Measurements from ENCODE around the gene FOXK1.
"Not testable (repeated sequence)": the region's sequence is repeated elsewhere in the genome, so short reads cannot be mapped to it uniquely, and the experiment has no call there.

Gene FOXK1

GRCh38 chr7:4801839-4802231 lies 119.7 kb downstream of the FOXK1 start:
- Histone ChIP-seq H3K9ac (ENCODE audit: low read length) (no peak overlapping the region), H3K18ac (ENCODE audit: low read length) (no peak overlapping the region), H3K56ac (ENCODE audit: low read length) (no peak overlapping the region), H4K8ac (ENCODE audit: low read depth, low read length) (no peak overlapping the region), H3K4me1 (ENCODE audit: control insufficient read depth, low read depth, low read length) (no peaks in the 10 kb centered on the region), H2BK5ac (ENCODE audit: low read length) (no peak overlapping the region), H3K79me1 (ENCODE audit: low read length) (no peaks in the 10 kb centered on the region), H2BK15ac (replicated peaks; ENCODE audit: low read depth) (no peak overlapping the region), H3K27ac (ENCODE audit: low read depth, low read length) (no peak overlapping the region), H3K4me2 (ENCODE audit: low read length) (no peak overlapping the region), H2AK5ac (ENCODE audit: low read length) (no peak overlapping the region), H3K23ac (ENCODE audit: low read length) (no peak overlapping the region), H3K27me3 (ENCODE audit: insufficient read depth, low read length, poor library complexity) (no peaks in the 10 kb centered on the region), H4K5ac (ENCODE audit: low read length) (no peak overlapping the region), H3K4me3 (ENCODE audit: low read length) (no peak overlapping the region), H3K4ac (ENCODE audit: low read depth, low read length) (no peak overlapping the region), H3K79me2 (ENCODE audit: control insufficient read depth, insufficient read depth, low read length) (no peaks in the 10 kb centered on the region), H2BK120ac (ENCODE audit: low read depth, low read length) (no peak overlapping the region), H3K36me3 (ENCODE audit: control insufficient read depth, insufficient read depth, low read length) (no peaks in the 10 kb centered on the region)
- WGBS (ENCODE audit: extremely low coverage, insufficient coverage, low lambda C conversion rate), result no CpG with 5 or more reads among the region's 18 CpGs
- DNase-seq, result no peak

GRCh38 chr7:4802577-4802976 lies 120.5 kb downstream of the FOXK1 start:
- not testable (repeated sequence) for H3K4me3 ChIP-seq (ENCODE audit: low read length); H3K79me1 ChIP-seq (ENCODE audit: low read length); DNase-seq; H3K27me3 ChIP-seq (ENCODE audit: insufficient read depth, low read length, poor library complexity); H3K56ac ChIP-seq (ENCODE audit: low read length); H3K4me1 ChIP-seq (ENCODE audit: control insufficient read depth, low read depth, low read length); H2BK15ac ChIP-seq (replicated peaks; ENCODE audit: low read depth); H2BK120ac ChIP-seq (ENCODE audit: low read depth, low read length); H3K9ac ChIP-seq (ENCODE audit: low read length); H3K23ac ChIP-seq (ENCODE audit: low read length); H3K79me2 ChIP-seq (ENCODE audit: control insufficient read depth, insufficient read depth, low read length); H3K18ac ChIP-seq (ENCODE audit: low read length); H3K27ac ChIP-seq (ENCODE audit: low read depth, low read length); H3K4ac ChIP-seq (ENCODE audit: low read depth, low read length); H3K36me3 ChIP-seq (ENCODE audit: control insufficient read depth, insufficient read depth, low read length); H2BK5ac ChIP-seq (ENCODE audit: low read length); H2AK5ac ChIP-seq (ENCODE audit: low read length); H4K8ac ChIP-seq (ENCODE audit: low read depth, low read length); H4K5ac ChIP-seq (ENCODE audit: low read length); H3K4me2 ChIP-seq (ENCODE audit: low read length)
- WGBS (ENCODE audit: extremely low coverage, insufficient coverage, low lambda C conversion rate), result no CpG with 5 or more reads among the region's 23 CpGs

- Histone ChIP-seq H3K4ac (ENCODE audit: low read depth, low read length) (no peak overlapping the region), H4K8ac (ENCODE audit: low read depth, low read length) (no peak overlapping the region), H3K18ac (ENCODE audit: low read length) (no peak overlapping the region), H3K23ac (ENCODE audit: low read length) (no peak overlapping the region), H2BK5ac (ENCODE audit: low read length) (no peak overlapping the region), H3K79me2 (ENCODE audit: control insufficient read depth, insufficient read depth, low read length) (no peaks in the 10 kb centered on the region), H3K9ac (ENCODE audit: low read length) (no peak overlapping the region), H2BK15ac (replicated peaks; ENCODE audit: low read depth) (no peak overlapping the region), H3K36me3 (ENCODE audit: control insufficient read depth, insufficient read depth, low read length) (no peaks in the 10 kb centered on the region), H3K27me3 (ENCODE audit: insufficient read depth, low read length, poor library complexity) (no peaks in the 10 kb centered on the region), H4K5ac (ENCODE audit: low read length) (no peak overlapping the region), H3K4me3 (ENCODE audit: low read length) (no peak overlapping the region), H3K4me2 (ENCODE audit: low read length) (no peak overlapping the region), H3K79me1 (ENCODE audit: low read length) (no peaks in the 10 kb centered on the region), H2BK120ac (ENCODE audit: low read depth, low read length) (no peak overlapping the region), H3K27ac (ENCODE audit: low read depth, low read length) (no peak overlapping the region), H3K56ac (ENCODE audit: low read length) (no peak overlapping the region), H3K4me1 (ENCODE audit: control insufficient read depth, low read depth, low read length) (no peaks in the 10 kb centered on the region), H2AK5ac (ENCODE audit: low read length) (no peak overlapping the region)
- DNase-seq, result peak; percentile 25
- no CpG with 5 or more reads among the region's 41 CpGs for WGBS (ENCODE audit: extremely low coverage, insufficient coverage, low lambda C conversion rate)
Measured at GRCh38 chr7:4803397-4804241, 121.5 kb downstream of the FOXK1 start.

- Histone ChIP-seq H3K4me1 (ENCODE audit: control insufficient read depth, low read depth, low read length) (no peaks in the 10 kb centered on the region), H3K27ac (ENCODE audit: low read depth, low read length) (no peak overlapping the region), H3K4me2 (ENCODE audit: low read length) (no peak overlapping the region), H3K79me1 (ENCODE audit: low read length) (no peaks in the 10 kb centered on the region), H3K4ac (ENCODE audit: low read depth, low read length) (no peak overlapping the region), H3K23ac (ENCODE audit: low read length) (no peak overlapping the region), H4K5ac (ENCODE audit: low read length) (no peak overlapping the region), H2BK120ac (ENCODE audit: low read depth, low read length) (no peak overlapping the region), H3K4me3 (ENCODE audit: low read length) (no peak overlapping the region), H3K18ac (ENCODE audit: low read length) (no peak overlapping the region), H2BK5ac (ENCODE audit: low read length) (no peak overlapping the region), H2AK5ac (ENCODE audit: low read length) (no peak overlapping the region), H3K9ac (ENCODE audit: low read length) (no peak overlapping the region), H4K8ac (ENCODE audit: low read depth, low read length) (no peak overlapping the region), H3K56ac (ENCODE audit: low read length) (no peak overlapping the region), H2BK15ac (replicated peaks; ENCODE audit: low read depth) (no peak overlapping the region), H3K36me3 (ENCODE audit: control insufficient read depth, insufficient read depth, low read length) (no peaks in the 10 kb centered on the region), H3K79me2 (ENCODE audit: control insufficient read depth, insufficient read depth, low read length) (no peaks in the 10 kb centered on the region), H3K27me3 (ENCODE audit: insufficient read depth, low read length, poor library complexity) (no peaks in the 10 kb centered on the region)
- WGBS (ENCODE audit: extremely low coverage, insufficient coverage, low lambda C conversion rate), result no CpG with 5 or more reads among the region's 29 CpGs
- DNase-seq, result no peak
Measured at GRCh38 chr7:4805110-4805983, 123.3 kb downstream of the FOXK1 start.

- Histone ChIP-seq H3K4ac (ENCODE audit: low read depth, low read length) (no peak overlapping the region), H3K27me3 (ENCODE audit: insufficient read depth, low read length, poor library complexity) (no peaks in the 10 kb centered on the region), H3K9ac (ENCODE audit: low read length) (no peak overlapping the region), H3K27ac (ENCODE audit: low read depth, low read length) (no peak overlapping the region), H3K4me1 (ENCODE audit: control insufficient read depth, low read depth, low read length) (no peaks in the 10 kb centered on the region), H3K79me2 (ENCODE audit: control insufficient read depth, insufficient read depth, low read length) (no peaks in the 10 kb centered on the region), H3K4me2 (ENCODE audit: low read length) (no peak overlapping the region), H3K23ac (ENCODE audit: low read length) (no peak overlapping the region), H3K56ac (ENCODE audit: low read length) (no peak overlapping the region), H2BK15ac (replicated peaks; ENCODE audit: low read depth) (no peak overlapping the region), H4K5ac (ENCODE audit: low read length) (no peak overlapping the region), H2BK5ac (ENCODE audit: low read length) (no peak overlapping the region), H4K8ac (ENCODE audit: low read depth, low read length) (no peak overlapping the region), H3K79me1 (ENCODE audit: low read length) (no peaks in the 10 kb centered on the region), H3K18ac (ENCODE audit: low read length) (no peak overlapping the region), H2AK5ac (ENCODE audit: low read length) (no peak overlapping the region), H3K4me3 (ENCODE audit: low read length) (no peak overlapping the region), H2BK120ac (ENCODE audit: low read depth, low read length) (no peak overlapping the region), H3K36me3 (ENCODE audit: control insufficient read depth, insufficient read depth, low read length) (no peaks in the 10 kb centered on the region)
- DNase-seq, result no peak
- WGBS (ENCODE audit: extremely low coverage, insufficient coverage, low lambda C conversion rate), result no CpG with 5 or more reads among the region's 8 CpGs
Measured at GRCh38 chr7:4805984-4806300, 123.8 kb downstream of the FOXK1 start.

Measured in mesendoderm (in vitro differentiated cells).